NCI-H748 (cell line): Measurements from ENCODE around the gene FRY.
"Not testable (repeated sequence)": the region's sequence is repeated elsewhere in the genome, so short reads cannot be mapped to it uniquely, and the experiment has no call there.

Experiments used
- DNase-seq: peaks from one replicate; lab custom pipeline; 2025; ENCODE audit not compliant: unreplicated experiment; lab: John Stamatoyannopoulos, UW

Gene FRY

GRCh38 chr13:32031025-32031814, at the start of gene FRY:
Gene FRY, plus strand, starts transcription at chr13:32031774. Its CDS starts 22 bp downstream, at chr13:32031796.
- peak; percentile 97 for DNase-seq

- DNase-seq, result peak; percentile 54
These were observed 49.5 kb upstream of the FRY start for GRCh38 chr13:31982124-31982523.

GRCh38 chr13:31982540-31982939, 49.0 kb upstream of the FRY start:
- peak; percentile 95 for DNase-seq

- not testable (repeated sequence) for DNase-seq
These were observed 47.9 kb upstream of the FRY start for GRCh38 chr13:31983696-31984095.

- DNase-seq, result not testable (repeated sequence)
These were observed 47.2 kb upstream of the FRY start for GRCh38 chr13:31984388-31984787.

- peak; percentile 96 for DNase-seq
These were observed 44.7 kb upstream of the FRY start for GRCh38 chr13:31986676-31987470.

GRCh38 chr13:31987535-31988170, 43.9 kb upstream of the FRY start:
- peak; percentile 74 for DNase-seq

- not testable (repeated sequence) for DNase-seq
These were observed 37.2 kb upstream of the FRY start for GRCh38 chr13:31994367-31994766.

GRCh38 chr13:31996601-31997000, 35.0 kb upstream of the FRY start:
- no peak for DNase-seq

- peak; percentile 52 for DNase-seq
These were observed 33.9 kb upstream of the FRY start for GRCh38 chr13:31997641-31998040.

- DNase-seq, result peak; percentile 83
These were observed 33.4 kb upstream of the FRY start for GRCh38 chr13:31998131-31998530.

- DNase-seq, result not testable (repeated sequence)
These were observed 30.8 kb upstream of the FRY start for GRCh38 chr13:32000754-32001153.

- peak; percentile 86 for DNase-seq
These were observed 30.3 kb upstream of the FRY start for GRCh38 chr13:32001154-32001768.

GRCh38 chr13:32001769-32002168, 29.8 kb upstream of the FRY start:
- no peak for DNase-seq

- no peak for DNase-seq
These were observed 28.7 kb upstream of the FRY start for GRCh38 chr13:32002873-32003272.

GRCh38 chr13:32007494-32007893, 24.1 kb upstream of the FRY start:
- peak; percentile 38 for DNase-seq

GRCh38 chr13:32008518-32009175, 22.9 kb upstream of the FRY start:
- DNase-seq, result no peak

- DNase-seq, result peak; percentile 27
These were observed 22.2 kb upstream of the FRY start for GRCh38 chr13:32009362-32009761.

GRCh38 chr13:32010136-32010535, 21.4 kb upstream of the FRY start:
- no peak for DNase-seq

- DNase-seq, result no peak
These were observed 19.6 kb upstream of the FRY start for GRCh38 chr13:32011971-32012370.

GRCh38 chr13:32013181-32013580, 18.4 kb upstream of the FRY start:
- no peak for DNase-seq
